ENCODE measurements around the gene PACRG.

PACRG gene

GRCh38 chr6:162798546-162799266 lies 70.9 kb downstream of the PACRG start:
- DNase-seq: no peak

GRCh38 chr6:162814426-162814973 lies 86.7 kb downstream of the PACRG start:
- DNase-seq: peak; percentile 99

DNA sequence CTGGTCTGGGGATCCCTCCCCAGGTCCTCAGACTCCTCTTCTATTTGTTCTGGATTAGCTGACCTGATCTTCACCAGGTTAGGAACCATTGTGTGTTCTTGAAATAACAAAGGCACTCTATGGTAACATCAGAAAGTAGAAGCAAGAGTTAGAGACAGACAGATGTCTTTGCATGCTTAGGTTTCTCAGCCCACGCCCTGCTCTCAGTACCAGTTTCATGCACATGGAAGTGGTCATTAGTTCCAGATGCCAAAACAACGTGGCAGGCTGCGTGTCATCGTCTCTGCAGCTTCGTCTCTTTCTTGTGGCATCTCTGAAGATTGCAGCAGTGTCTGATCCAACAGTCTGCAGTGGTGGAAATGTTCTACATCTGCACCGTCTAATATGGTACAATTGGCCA lies 89.4 kb downstream of the PACRG start:
- no peak for DNase-seq

DNA sequence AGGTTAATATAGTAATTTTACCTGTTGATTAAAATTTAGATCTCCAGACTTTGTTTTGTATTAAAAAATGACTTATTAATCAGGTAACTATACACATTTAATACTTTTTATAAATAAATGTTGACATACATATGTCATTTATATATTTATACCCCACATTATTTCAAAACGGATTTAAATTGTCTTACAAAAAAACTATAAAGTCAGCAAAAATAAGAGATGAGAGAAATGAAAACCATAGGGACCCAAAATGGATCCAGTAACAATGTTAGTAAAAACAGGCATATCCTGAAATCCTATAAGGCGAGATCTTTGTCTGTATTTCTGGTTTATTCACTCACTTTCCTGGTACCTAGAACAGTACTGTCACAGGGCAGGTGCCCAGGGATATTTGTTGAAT lies 91.5 kb downstream of the PACRG start:
- DNase-seq: no peak

- peak; percentile 93 for DNase-seq
Observed at GRCh38 chr6:162821102-162821501, 93.3 kb downstream of the PACRG start.

GRCh38 chr6:162825597-162825996 lies 97.8 kb downstream of the PACRG start:
- DNase-seq: no peak

- no peak for DNase-seq
Observed at GRCh38 chr6:162829013-162829742, 101.4 kb downstream of the PACRG start.

DNA sequence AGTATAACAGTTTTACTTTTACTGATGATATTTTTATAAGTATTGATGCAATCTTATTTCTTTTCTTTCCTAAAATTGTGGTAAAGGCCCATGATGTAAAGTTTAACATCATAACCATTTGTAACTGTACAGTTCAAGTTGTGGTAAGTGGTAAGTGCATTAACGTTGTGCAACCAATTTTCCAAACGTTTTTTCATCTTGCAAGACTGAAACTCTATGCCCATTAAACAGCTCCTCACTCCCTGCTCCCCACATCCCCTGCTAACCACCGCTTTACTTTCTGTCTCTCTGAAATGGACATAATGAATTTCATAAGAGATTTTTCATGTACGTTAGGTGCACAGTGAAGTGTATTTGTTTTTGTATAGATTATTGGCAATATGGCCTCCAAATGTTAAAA lies 106.0 kb downstream of the PACRG start:
- no peak for DNase-seq

DNA sequence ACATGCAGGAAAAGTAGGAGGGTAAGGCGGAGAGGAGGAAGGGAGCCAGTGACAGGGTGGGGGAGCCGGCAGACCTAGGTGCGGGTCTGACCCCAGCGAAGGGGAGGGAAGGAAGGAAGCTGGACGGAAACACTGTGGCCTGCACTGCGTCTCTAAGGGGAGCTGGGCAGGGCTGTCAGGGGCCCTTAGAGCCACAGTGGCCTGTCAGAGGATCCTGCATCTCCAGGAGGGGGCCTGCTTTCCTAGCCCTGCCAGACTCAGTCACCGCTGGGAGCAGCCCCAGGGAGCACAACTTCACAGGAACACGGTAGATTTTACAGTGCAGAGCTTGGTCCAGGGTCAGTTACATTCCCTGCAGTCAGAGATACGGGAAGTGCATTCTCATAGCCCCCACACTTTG lies 118.2 kb downstream of the PACRG start:
- peak; percentile 37 for DNase-seq

DNA sequence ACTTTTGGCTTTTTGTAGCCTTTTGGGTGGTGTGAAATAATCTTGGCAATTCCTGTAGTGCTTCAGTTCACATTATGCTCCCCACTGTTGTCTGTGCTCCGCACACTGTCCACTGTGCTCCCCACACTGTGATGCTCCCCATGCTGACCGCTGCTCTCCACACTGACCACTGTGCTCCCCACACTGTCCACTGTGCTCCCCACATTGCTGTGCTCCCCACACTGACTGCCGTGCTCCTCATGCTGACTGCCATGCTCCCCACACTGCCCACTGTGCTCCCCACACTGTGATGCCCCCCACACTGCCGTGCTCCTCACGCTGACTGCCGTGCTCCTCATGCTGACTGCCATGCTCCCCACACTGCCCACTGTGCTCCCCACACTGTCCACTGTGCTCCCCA lies 118.9 kb downstream of the PACRG start:
- DNase-seq: no peak

DNA sequence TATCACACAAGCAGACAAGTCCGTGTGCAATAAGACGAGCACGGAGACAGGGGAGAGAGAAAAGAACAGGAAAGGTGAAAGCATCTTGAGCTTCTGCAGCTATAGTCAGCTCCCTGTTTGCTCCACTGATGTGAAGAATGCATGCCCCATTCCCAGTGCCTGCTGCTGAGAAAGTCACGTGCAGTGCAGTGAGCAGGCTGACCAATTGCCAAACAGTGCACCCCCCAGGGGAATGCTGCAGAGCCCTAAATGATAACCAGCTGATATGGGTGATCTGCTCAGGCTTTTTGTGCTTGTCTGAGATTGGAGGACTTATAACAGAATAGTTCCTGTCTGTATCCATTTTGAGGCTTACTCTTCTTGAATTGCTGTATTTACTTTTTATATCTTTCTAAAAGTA lies 121.5 kb downstream of the PACRG start:
- peak; percentile 35 for DNase-seq

- DNase-seq: no peak
Observed at GRCh38 chr6:162852192-162852591, 124.4 kb downstream of the PACRG start.

- no peak for DNase-seq
Observed at GRCh38 chr6:162852840-162853577, 125.2 kb downstream of the PACRG start.

DNA sequence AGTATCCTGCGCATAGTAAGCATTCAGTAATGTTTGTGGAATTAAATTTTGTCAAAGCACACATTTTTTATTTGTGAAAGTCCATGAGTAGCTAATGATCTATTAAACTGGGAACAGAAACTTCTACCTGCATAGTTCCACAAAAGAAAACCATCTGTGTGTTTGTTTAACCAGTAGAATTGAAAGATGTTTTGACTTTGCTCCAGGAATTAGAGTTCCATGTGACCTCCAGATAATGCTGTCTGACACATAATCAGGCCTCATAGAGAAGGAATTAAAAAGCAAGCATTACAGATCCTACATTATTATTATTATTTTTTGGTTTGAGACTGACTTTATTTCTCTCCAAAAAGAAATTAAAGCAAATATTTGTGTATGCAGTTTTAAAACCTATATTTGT lies 126.5 kb downstream of the PACRG start:
- peak; percentile 87 for DNase-seq

GRCh38 chr6:162854734-162855191 lies 127.0 kb downstream of the PACRG start:
- peak; percentile 78 for DNase-seq

DNA sequence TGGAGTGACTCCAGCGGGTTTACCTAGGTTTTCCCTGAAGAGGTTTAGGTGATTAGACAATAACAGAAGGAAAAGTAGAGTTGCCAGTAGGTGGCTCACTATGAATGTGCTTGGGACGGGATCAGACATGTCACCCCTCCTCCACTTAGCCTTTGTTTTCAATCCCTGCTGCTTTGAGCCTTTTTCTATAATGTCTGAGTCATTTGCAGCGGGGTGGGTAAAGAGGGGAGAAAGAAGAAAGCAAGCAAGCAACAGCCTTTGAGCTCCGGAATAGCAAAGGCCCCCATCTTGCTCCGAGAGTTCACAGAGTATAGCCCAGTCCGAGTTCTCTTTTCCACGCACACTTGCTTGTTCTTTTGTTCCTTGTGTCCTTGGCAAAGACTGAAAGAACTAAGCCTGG lies 129.1 kb downstream of the PACRG start:
- DNase-seq: peak; percentile 97

GRCh38 chr6:162857326-162857725 lies 129.6 kb downstream of the PACRG start:
- peak; percentile 95 for DNase-seq

DNA sequence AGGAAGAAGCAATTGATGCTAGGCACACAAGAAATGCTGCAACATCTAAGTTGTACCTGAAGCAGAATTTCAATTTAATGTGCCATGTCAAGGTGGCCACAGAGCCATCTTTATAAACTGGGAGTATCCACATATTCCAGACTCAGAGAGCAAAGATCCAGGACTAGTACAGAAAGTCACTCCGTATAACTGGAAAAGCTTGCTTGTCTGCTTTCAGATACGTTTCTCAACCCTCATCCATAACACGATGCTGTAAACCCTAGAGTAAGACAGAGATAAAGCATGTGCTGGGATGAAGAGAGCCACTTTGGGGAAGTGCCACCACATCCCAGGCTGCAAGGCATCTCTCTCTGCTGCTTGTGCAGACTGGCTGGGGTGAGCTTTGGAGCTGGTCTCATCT lies 134.7 kb downstream of the PACRG start:
- no peak for DNase-seq

DNA sequence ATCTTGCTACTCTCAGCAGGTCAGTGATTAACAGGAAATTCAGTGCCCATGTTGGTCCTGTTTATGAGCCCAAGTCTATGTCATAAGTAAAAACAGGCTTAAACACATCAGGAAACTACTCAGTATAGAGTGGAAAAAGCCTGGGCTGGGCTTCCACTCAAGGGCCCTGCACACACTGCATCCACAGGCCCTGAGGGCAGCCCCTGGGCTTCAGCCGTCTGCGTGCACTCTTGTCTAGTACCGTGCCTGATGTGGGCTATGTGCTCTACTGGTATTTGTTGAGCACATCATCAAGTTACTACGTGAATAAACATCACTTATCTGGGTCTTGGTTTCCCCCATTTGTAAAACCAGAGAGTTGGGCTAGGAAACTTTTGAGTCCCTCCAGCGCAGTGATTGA lies 135.2 kb downstream of the PACRG start:
- DNase-seq: no peak

DNA sequence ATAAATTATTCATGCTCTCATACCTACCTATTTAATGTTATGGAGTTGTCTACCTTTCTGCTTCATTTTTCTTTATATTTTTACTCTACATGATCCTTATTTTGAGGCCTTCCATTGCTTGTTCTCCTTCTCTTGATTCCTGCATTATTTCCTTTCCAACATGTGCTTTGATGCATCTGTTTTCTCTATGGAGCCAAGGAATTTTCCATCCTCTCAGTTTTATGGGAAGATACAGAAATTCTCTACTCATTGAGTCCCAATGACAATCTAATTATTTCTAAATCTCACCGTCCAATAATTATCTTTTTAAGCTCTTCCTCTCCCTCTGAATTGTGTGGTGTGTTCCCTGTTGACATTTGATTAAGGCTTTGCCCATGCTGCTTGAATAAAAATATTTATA lies 136.0 kb downstream of the PACRG start:
- DNase-seq: no peak

DNA sequence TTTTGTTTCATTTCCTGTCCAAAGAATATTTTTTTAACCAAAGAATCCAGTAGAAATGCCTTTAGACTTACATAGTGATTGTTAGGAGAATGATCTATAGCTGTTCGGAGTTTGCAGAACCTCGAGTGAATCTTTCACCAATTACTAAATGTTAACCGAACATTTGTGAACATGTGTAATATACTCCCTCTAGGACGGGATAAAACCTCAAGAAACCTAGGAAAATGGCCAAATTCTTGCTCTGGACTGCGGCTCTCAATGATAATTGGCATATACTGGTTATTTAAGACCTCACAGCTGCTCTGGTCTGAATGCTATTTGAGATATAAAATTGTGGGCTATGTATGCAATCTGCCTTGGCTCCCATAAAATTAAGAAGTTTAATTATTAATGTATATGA lies 137.1 kb downstream of the PACRG start:
- no peak for DNase-seq

- DNase-seq: no peak
Observed at GRCh38 chr6:162866656-162867055, 138.9 kb downstream of the PACRG start.

DNA sequence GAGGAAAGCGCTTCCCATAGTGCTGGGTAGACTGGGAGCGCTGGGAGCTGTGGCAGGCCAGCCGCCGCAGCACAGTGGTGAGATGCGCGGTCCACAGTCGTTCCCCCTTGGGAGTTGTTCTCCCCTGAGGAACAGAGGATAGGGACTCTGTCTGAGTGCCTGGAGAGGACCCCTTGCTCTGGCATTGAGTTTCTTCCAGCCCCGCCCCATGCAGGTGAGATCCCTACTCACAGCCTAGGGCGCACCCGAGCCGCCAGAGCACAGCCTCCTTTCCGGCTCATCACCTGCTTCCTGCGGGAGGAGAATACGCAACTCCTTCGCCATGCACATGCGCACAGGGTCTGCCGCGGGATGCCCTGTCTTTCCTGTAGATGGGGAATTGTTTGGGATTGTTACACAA lies 140.6 kb downstream of the PACRG start:
- no peak for DNase-seq

DNA sequence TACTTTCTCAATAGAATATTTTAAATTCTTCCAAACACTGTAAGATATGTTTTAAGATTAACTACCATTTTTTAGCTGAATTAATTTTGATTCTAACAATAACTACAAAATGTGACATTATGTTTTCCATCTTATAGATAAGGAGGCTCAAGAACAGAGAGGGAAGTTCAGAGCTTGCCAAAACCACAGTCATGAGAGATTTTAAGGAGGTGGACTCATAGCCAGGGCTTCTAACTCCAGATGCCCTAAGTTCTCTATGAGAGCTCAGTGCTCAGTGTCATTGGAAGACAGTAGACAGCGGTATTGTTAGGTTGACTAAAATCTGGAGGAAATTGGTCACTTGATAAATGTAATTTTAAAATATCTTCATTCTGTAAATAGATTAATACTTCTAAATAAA lies 144.2 kb downstream of the PACRG start:
- DNase-seq: no peak
